Measurements from ENCODE around the gene JPH4. TPM values are rescaled to one million over a fixed set of nuclear protein-coding genes. Genes with fewer than 3 reads are reported as not detected.

The JPH4 gene
- total RNA-seq, 1 experiment from 2014 or later = 0.15 TPM

- Histone ChIP-seq H3K9me3 (ENCODE audit: control insufficient read depth in 1 of 2, insufficient read depth in 1 of 2, low read depth in 1 of 2, low read length in 2 of 2) (no peaks in the 10 kb centered on the region), H2AFZ (ENCODE audit: low read depth, low read length, poor library complexity, severe bottlenecking) (no peak overlapping the region), H3K4me1 (ENCODE audit: control insufficient read depth in 1 of 2, insufficient read depth in 2 of 2, low read length in 2 of 2) (peaks cover 26 to 34% of the 10 kb centered on the region in 2 experiments), H3K4me3 (replicated peaks in 1 of 2; ENCODE audit: low read depth in 1 of 2, low read length in 2 of 2) (peak overlapping the region in 1 of 2 experiments; percentile 88; a peak in 3 of 4 replicates), H3K79me2 (ENCODE audit: insufficient read depth, low read length) (peaks cover 10% of the 10 kb centered on the region; the same call in 1 of the 2 replicates), H3K9ac (ENCODE audit: low read length) (peak overlapping the region; percentile 80), H3K36me3 (ENCODE audit: control insufficient read depth in 1 of 2, insufficient read depth in 2 of 2, low read length in 2 of 2) (peaks cover 0 to 6% of the 10 kb centered on the region in 2 experiments; a peak in 2 of 4 replicates), H3K9me2 (ENCODE audit: insufficient read depth) (no peaks in the 10 kb centered on the region), H3K4me2 (ENCODE audit: low read length) (peak overlapping the region; percentile 89), H3K27ac (ENCODE audit: low read depth, low read length) (peak overlapping the region; percentile 86), H4K20me1 (ENCODE audit: insufficient read depth) (no peaks in the 10 kb centered on the region), H3K27me3 (ENCODE audit: insufficient read depth, low read length) (no peaks in the 10 kb centered on the region)
- ChIA-PET RAD21 (ENCODE audit: low non-redundant PET in 1 of 2, low total read pairs in 2 of 2, uncharacterized antibody in 2 of 2, unreplicated experiment in 2 of 2) (interaction anchor here in 1 of 2 experiments (0.7 kb wide), 1 partner anchor 64 kb away, joined by 3 read pairs; no protein-coding TSS in a partner anchor), POLR2A (no interaction called here), CTCF (interaction anchor here (1.2 to 3.6 kb wide), 4 partner anchors 11 to 342 kb away, joined by 4 to 21 read pairs (median 9); no protein-coding TSS in a partner anchor)
- DNase-seq (ENCODE audit: low read depth, low spot score) = no peak
- intact Hi-C loops (cut with micrococcal nuclease) = no loop called here
- no TSS peak for BruUV-seq (replicated peaks)
- ATAC-seq = 0 out of 2 replicates have a peak, but pooled peaks have one; percentile 18
- TF ChIP-seq CTCF (IDR thresholded peaks at IDR 0.05 in 2 of 3, conservative IDR thresholded peaks at IDR 0.05 in 1 of 3; ENCODE audit: borderline replicate concordance in 1 of 3, insufficient read depth in 1 of 3, low read depth in 2 of 3, low read length in 2 of 3) (peak; percentile 17 to 78 (median 65); a peak in 5 of 6 replicates), POLR2AphosphoS5 (IDR thresholded peaks at IDR 0.05; ENCODE audit: low read depth, low read length) (no peak)
Measured at GRCh38 chr14:23568600-23569331, 9.8 kb downstream of the JPH4 start.

DNA sequence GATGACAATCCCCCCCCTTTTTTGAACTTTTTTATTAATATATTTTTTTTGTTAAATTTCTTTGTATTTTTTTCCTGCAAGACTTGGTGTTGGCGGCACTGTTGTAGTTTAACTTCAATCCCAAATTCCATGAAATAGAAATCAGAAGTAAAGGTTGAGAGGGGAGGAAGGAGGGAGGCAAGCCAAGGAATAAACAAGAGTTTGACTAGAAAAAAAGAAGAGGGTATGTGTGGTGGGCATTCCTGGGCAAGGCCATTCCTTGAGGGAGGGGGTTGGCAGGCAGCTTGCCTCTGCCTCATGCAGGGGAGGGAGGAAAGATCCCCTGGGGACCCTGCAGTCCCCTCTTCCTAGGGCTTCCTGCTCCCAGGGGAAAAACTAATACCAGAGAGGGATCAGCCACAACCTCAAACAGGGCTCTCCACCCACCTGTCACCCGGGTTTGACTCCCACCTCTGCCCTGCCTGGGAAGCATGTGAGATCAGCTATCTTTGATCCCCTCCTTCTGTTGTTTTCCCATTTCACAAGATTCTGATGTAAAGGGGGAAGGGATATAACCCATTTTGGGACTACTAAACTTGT, 10.5 kb downstream of the JPH4 start:
- H3K9me2 ChIP-seq (ENCODE audit: insufficient read depth) = no peaks in the 10 kb centered on the region
- no peaks in the 10 kb centered on the region for H3K9me3 ChIP-seq (ENCODE audit: control insufficient read depth in 1 of 2, insufficient read depth in 1 of 2, low read depth in 1 of 2, low read length in 2 of 2)
- POLR2A ChIA-PET = no interaction called here
- intact Hi-C loops (cut with micrococcal nuclease) = no loop called here
- peak overlapping the region; percentile 89 for H3K4me2 ChIP-seq (ENCODE audit: low read length)
- peak overlapping the region; percentile 85 to 88 for H3K4me3 ChIP-seq (replicated peaks in 1 of 2; ENCODE audit: low read depth in 1 of 2, low read length in 2 of 2)
- H3K4me1 ChIP-seq (ENCODE audit: control insufficient read depth in 1 of 2, insufficient read depth in 2 of 2, low read length in 2 of 2) = peaks cover 26 to 34% of the 10 kb centered on the region in 2 experiments
- H3K79me2 ChIP-seq (ENCODE audit: insufficient read depth, low read length) = peaks cover 10% of the 10 kb centered on the region; the same call in 1 of the 2 replicates
- CTCF ChIA-PET = interaction anchor here (1.4 to 3.6 kb wide), 4 partner anchors 10 to 343 kb away, joined by 4 to 21 read pairs (median 8); no protein-coding TSS in a partner anchor
- BruUV-seq (replicated peaks) = TSS peak; percentile 72
- RAD21 ChIA-PET (ENCODE audit: low non-redundant PET in 1 of 2, low total read pairs in 2 of 2, uncharacterized antibody in 2 of 2, unreplicated experiment in 2 of 2) = interaction anchor here in 1 of 2 experiments (0.7 kb wide), 1 partner anchor 65 kb away, joined by 3 read pairs; no protein-coding TSS in a partner anchor
- peak overlapping the region; percentile 80 for H3K9ac ChIP-seq (ENCODE audit: low read length)
- peak overlapping the region; percentile 86 for H3K27ac ChIP-seq (ENCODE audit: low read depth, low read length)
- no peaks in the 10 kb centered on the region for H3K27me3 ChIP-seq (ENCODE audit: insufficient read depth, low read length)
- DNase-seq (ENCODE audit: low read depth, low spot score) (no peak), ATAC-seq (no peak)
- peaks cover 0 to 6% of the 10 kb centered on the region in 2 experiments; a peak in 2 of 4 replicates for H3K36me3 ChIP-seq (ENCODE audit: control insufficient read depth in 1 of 2, insufficient read depth in 2 of 2, low read length in 2 of 2)
- no peaks in the 10 kb centered on the region for H4K20me1 ChIP-seq (ENCODE audit: insufficient read depth)
- no peak overlapping the region for H2AFZ ChIP-seq (ENCODE audit: low read depth, low read length, poor library complexity, severe bottlenecking)
- no peak for TF ChIP-seq FOSL1 (IDR thresholded peaks at IDR 0.05; ENCODE audit: low read depth)
- TF ChIP-seq JUND (IDR thresholded peaks at IDR 0.05) = no peak
- no peak for TF ChIP-seq EZH2phosphoT487 (IDR thresholded peaks at IDR 0.05; ENCODE audit: borderline replicate concordance)
- TF ChIP-seq ZNF274 (IDR thresholded peaks at IDR 0.05; ENCODE audit: low read depth, low read length) = no peak
- TF ChIP-seq, protein P1, sequence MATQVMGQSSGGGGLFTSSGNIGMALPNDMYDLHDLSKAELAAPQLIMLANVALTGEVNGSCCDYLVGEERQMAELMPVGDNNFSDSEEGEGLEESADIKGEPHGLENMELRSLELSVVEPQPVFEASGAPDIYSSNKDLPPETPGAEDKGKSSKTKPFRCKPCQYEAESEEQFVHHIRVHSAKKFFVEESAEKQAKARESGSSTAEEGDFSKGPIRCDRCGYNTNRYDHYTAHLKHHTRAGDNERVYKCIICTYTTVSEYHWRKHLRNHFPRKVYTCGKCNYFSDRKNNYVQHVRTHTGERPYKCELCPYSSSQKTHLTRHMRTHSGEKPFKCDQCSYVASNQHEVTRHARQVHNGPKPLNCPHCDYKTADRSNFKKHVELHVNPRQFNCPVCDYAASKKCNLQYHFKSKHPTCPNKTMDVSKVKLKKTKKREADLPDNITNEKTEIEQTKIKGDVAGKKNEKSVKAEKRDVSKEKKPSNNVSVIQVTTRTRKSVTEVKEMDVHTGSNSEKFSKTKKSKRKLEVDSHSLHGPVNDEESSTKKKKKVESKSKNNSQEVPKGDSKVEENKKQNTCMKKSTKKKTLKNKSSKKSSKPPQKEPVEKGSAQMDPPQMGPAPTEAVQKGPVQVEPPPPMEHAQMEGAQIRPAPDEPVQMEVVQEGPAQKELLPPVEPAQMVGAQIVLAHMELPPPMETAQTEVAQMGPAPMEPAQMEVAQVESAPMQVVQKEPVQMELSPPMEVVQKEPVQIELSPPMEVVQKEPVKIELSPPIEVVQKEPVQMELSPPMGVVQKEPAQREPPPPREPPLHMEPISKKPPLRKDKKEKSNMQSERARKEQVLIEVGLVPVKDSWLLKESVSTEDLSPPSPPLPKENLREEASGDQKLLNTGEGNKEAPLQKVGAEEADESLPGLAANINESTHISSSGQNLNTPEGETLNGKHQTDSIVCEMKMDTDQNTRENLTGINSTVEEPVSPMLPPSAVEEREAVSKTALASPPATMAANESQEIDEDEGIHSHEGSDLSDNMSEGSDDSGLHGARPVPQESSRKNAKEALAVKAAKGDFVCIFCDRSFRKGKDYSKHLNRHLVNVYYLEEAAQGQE (IDR thresholded peaks at IDR 0.05; ENCODE audit: low read depth) = no peak
- TF ChIP-seq POLR2AphosphoS5 (IDR thresholded peaks at IDR 0.05; ENCODE audit: low read depth, low read length) = no peak
- no peak for TF ChIP-seq YY1 (IDR thresholded peaks at IDR 0.05; ENCODE audit: extremely low read depth, insufficient replicate concordance, low read depth, low read length)
- TF ChIP-seq, protein P2, sequence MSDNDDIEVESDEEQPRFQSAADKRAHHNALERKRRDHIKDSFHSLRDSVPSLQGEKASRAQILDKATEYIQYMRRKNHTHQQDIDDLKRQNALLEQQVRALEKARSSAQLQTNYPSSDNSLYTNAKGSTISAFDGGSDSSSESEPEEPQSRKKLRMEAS (IDR thresholded peaks at IDR 0.05) = no peak
- TF ChIP-seq, protein P3, sequence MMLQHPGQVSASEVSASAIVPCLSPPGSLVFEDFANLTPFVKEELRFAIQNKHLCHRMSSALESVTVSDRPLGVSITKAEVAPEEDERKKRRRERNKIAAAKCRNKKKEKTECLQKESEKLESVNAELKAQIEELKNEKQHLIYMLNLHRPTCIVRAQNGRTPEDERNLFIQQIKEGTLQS (IDR thresholded peaks at IDR 0.05) = no peak
